Spleen (tissue), 7 donors: Measurements from ENCODE around the gene C10orf90.

ENCODE experiments used
- POLR2A ChIP-seq, 3 donors: fragments of 450-650 bp; IDR thresholded peaks; one replicate each; pipeline ENCODE4 v1.5.1; 2017; ENCODE audit warnings: antibody characterized with exemption in 3 of 3, mild to moderate bottlenecking in 1 of 3
- TF ChIP-seq, protein P1 (sequence below), 11 experiments: fragments of 200-600 bp in 7 of 11; fragments of 450-650 bp in 4 of 11; sonication (generic) in 4 of 11; IDR thresholded peaks in 8 of 11; conservative IDR thresholded peaks in 3 of 11; 1 replicate in 7 of 11; 2 replicates in 4 of 11; pipeline versions ENCODE4 v1.4.0 to v1.8.0; 2016 to 2021; ENCODE audit warnings: antibody characterized with exemption in 11 of 11, inconsistent platforms in 4 of 11, mild to moderate bottlenecking in 1 of 11
- donor health status: DM: no; HTN: no; CAD: no; lungs with moderate emphysema.
- donor health status: DM: no; HTN: no; CAD: no.
- donor health status: DM: no; HTN: no; CAD: no.

DNA sequence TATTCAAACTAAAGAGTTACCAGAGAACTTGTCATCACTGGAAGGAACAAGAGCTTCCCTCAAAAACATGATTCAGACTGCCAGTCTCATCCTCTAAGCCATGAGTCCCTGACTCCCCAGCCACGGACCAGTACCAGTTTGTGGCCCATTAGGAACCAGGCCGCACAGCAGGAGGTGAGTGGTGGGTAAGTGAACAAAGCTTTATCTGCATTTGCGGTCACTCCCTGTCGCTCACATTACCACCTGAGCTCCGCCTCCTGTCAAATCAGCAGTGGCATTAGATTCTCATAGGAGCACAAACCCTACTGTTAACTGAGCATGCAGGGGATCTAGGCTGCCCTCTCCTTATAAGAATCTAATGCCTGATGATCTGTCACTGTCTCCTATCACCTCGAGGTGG, 42.2 kb upstream of the C10orf90 start:
- TF ChIP-seq, protein P1, sequence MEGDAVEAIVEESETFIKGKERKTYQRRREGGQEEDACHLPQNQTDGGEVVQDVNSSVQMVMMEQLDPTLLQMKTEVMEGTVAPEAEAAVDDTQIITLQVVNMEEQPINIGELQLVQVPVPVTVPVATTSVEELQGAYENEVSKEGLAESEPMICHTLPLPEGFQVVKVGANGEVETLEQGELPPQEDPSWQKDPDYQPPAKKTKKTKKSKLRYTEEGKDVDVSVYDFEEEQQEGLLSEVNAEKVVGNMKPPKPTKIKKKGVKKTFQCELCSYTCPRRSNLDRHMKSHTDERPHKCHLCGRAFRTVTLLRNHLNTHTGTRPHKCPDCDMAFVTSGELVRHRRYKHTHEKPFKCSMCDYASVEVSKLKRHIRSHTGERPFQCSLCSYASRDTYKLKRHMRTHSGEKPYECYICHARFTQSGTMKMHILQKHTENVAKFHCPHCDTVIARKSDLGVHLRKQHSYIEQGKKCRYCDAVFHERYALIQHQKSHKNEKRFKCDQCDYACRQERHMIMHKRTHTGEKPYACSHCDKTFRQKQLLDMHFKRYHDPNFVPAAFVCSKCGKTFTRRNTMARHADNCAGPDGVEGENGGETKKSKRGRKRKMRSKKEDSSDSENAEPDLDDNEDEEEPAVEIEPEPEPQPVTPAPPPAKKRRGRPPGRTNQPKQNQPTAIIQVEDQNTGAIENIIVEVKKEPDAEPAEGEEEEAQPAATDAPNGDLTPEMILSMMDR (IDR thresholded peaks at IDR 0.05 in 8 of 11, conservative IDR thresholded peaks at IDR 0.05 in 3 of 11) = no peak
- TF ChIP-seq POLR2A (IDR thresholded peaks at IDR 0.05) = no peak
